ENCODE data around the gene LMO3. TPM values are rescaled to one million over a fixed set of nuclear protein-coding genes. Genes with fewer than 3 reads are reported as not detected.
A peak's percentile ranks its signal among the peaks of the same experiment; 100 is the strongest.

Gene LMO3
- total and polyA plus RNA-seq, 2 experiments from 2014 or later = 5.0 to 13.5 TPM

DNA sequence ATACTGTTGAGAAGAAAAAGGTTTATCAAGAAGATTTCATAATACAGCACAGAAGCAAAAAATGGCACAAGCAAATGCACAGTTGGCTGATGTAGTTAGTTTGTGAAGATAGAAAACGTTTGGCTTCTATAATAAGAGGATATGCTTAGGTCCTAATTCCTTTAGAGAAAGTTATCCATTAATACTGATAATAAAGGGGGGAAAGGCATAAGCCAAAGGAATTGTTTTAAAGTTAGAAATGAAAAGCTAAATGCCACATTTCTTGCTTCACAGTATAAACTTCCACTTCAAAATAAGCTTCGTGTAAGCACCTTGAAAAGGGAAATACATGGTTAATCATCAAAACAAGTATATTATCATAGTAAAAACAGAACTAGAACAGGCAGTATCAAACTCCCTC is 12.4 kb downstream of the LMO3 start:
- Histone ChIP-seq H4K20me1 (ENCODE audit: insufficient read depth, poor library complexity, severe bottlenecking) (no peaks in the 10 kb centered on the region), H3K4me1 (ENCODE audit: insufficient read depth) (no peaks in the 10 kb centered on the region), H3K9me2 (replicated peaks; ENCODE audit: insufficient read depth) (no peaks in the 10 kb centered on the region), H3K4me3 (no peak overlapping the region), H3K79me2 (no peaks in the 10 kb centered on the region), H2AFZ (no peak overlapping the region), H3K4me2 (no peak overlapping the region), H3K27me3 (no peaks in the 10 kb centered on the region), H3K36me3 (replicated peaks; ENCODE audit: insufficient read depth, low read depth) (no peaks in the 10 kb centered on the region), H3K27ac (no peak overlapping the region), H3K9me3 (ENCODE audit: low read depth) (no peaks in the 10 kb centered on the region)
- WGBS (ENCODE audit: low lambda C conversion rate, missing lambda C conversion rate) = 54% methylated on average over 2 of the region's 2 CpGs
- DNase-seq (ENCODE audit: low spot score) = no peak
- TF ChIP-seq, protein P1, sequence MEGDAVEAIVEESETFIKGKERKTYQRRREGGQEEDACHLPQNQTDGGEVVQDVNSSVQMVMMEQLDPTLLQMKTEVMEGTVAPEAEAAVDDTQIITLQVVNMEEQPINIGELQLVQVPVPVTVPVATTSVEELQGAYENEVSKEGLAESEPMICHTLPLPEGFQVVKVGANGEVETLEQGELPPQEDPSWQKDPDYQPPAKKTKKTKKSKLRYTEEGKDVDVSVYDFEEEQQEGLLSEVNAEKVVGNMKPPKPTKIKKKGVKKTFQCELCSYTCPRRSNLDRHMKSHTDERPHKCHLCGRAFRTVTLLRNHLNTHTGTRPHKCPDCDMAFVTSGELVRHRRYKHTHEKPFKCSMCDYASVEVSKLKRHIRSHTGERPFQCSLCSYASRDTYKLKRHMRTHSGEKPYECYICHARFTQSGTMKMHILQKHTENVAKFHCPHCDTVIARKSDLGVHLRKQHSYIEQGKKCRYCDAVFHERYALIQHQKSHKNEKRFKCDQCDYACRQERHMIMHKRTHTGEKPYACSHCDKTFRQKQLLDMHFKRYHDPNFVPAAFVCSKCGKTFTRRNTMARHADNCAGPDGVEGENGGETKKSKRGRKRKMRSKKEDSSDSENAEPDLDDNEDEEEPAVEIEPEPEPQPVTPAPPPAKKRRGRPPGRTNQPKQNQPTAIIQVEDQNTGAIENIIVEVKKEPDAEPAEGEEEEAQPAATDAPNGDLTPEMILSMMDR (IDR thresholded peaks at IDR 0.05; ENCODE audit: poor library complexity) = no peak
- TF ChIP-seq EZH2 (IDR thresholded peaks at IDR 0.05; ENCODE audit: borderline replicate concordance) (no peak), EZH2phosphoT487 (IDR thresholded peaks at IDR 0.05; ENCODE audit: low read depth, severe bottlenecking, unreplicated experiment) (no peak)

GRCh38 chr12:16590645-16591044 is 15.3 kb downstream of the LMO3 start:
- H3K27ac ChIP-seq = no peak overlapping the region

GRCh38 chr12:16588812-16589211 is 17.1 kb downstream of the LMO3 start:
- no peak overlapping the region for H2AFZ ChIP-seq
- no peaks in the 10 kb centered on the region for H3K4me1 ChIP-seq (ENCODE audit: insufficient read depth)
- H3K27me3 ChIP-seq = no peaks in the 10 kb centered on the region
- WGBS (ENCODE audit: low lambda C conversion rate, missing lambda C conversion rate) = 84% methylated on average over 6 of the region's 6 CpGs
- no peaks in the 10 kb centered on the region for H3K36me3 ChIP-seq (replicated peaks; ENCODE audit: insufficient read depth, low read depth)
- no peak for DNase-seq (ENCODE audit: low spot score)
- H3K4me2 ChIP-seq = no peak overlapping the region
- H3K9me3 ChIP-seq (ENCODE audit: low read depth) = no peaks in the 10 kb centered on the region
- no peaks in the 10 kb centered on the region for H3K79me2 ChIP-seq
- H3K9me2 ChIP-seq (replicated peaks; ENCODE audit: insufficient read depth) = no peaks in the 10 kb centered on the region
- no peaks in the 10 kb centered on the region for H4K20me1 ChIP-seq (ENCODE audit: insufficient read depth, poor library complexity, severe bottlenecking)
- TF ChIP-seq EZH2 (IDR thresholded peaks at IDR 0.05; ENCODE audit: borderline replicate concordance) (no peak), EZH2phosphoT487 (IDR thresholded peaks at IDR 0.05; ENCODE audit: low read depth, severe bottlenecking, unreplicated experiment) (no peak)
- TF ChIP-seq, protein P1 (IDR thresholded peaks at IDR 0.05; ENCODE audit: poor library complexity) = no peak
- H3K4me3 ChIP-seq = no peak overlapping the region
- H3K27ac ChIP-seq = no peak overlapping the region

More at GRCh38 chr12:16590645-16591044, 15.3 kb downstream of the LMO3 start:
- Histone ChIP-seq H3K4me1 (ENCODE audit: insufficient read depth) (no peaks in the 10 kb centered on the region), H2AFZ (no peak overlapping the region), H4K20me1 (ENCODE audit: insufficient read depth, poor library complexity, severe bottlenecking) (no peaks in the 10 kb centered on the region), H3K9me3 (ENCODE audit: low read depth) (no peaks in the 10 kb centered on the region), H3K79me2 (no peaks in the 10 kb centered on the region), H3K4me2 (no peak overlapping the region), H3K36me3 (replicated peaks; ENCODE audit: insufficient read depth, low read depth) (no peaks in the 10 kb centered on the region), H3K27me3 (no peaks in the 10 kb centered on the region), H3K9me2 (replicated peaks; ENCODE audit: insufficient read depth) (no peaks in the 10 kb centered on the region), H3K4me3 (no peak overlapping the region)
- WGBS (ENCODE audit: low lambda C conversion rate, missing lambda C conversion rate) = 98% methylated on average over 3 of the region's 3 CpGs
- TF ChIP-seq EZH2 (IDR thresholded peaks at IDR 0.05; ENCODE audit: borderline replicate concordance) = no peak
- TF ChIP-seq, protein P1 (IDR thresholded peaks at IDR 0.05; ENCODE audit: poor library complexity) = no peak
- TF ChIP-seq EZH2phosphoT487 (IDR thresholded peaks at IDR 0.05; ENCODE audit: low read depth, severe bottlenecking, unreplicated experiment) = no peak
- no peak for DNase-seq (ENCODE audit: low spot score)

DNA sequence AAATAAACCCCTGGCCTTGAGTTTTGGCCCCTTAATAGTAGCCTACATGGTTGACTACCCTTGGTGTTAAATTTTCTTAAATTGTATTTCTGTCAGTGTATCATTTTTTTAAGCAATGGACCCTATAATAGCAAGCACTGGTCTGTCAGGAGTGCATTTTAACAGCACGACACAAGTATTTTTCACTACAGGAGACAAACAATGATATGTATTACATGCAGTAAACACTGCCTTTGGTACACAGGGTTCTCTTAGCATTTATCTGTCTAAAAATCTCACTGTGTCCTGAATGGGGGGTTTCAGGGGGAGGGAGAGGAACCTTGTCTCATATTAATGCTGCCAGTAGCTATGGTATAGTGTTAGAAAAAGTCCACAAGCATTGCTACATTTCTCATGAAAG is 18.4 kb downstream of the LMO3 start:
- no peak overlapping the region for H2AFZ ChIP-seq
- H3K36me3 ChIP-seq (replicated peaks; ENCODE audit: insufficient read depth, low read depth) = no peaks in the 10 kb centered on the region
- H3K9me3 ChIP-seq (ENCODE audit: low read depth) = no peaks in the 10 kb centered on the region
- H3K27ac ChIP-seq = peak overlapping the region; percentile 19
- H3K27me3 ChIP-seq = no peaks in the 10 kb centered on the region
- H3K4me3 ChIP-seq = no peak overlapping the region
- no peaks in the 10 kb centered on the region for H3K79me2 ChIP-seq
- H3K4me2 ChIP-seq = peak overlapping the region; percentile 22
- H3K9me2 ChIP-seq (replicated peaks; ENCODE audit: insufficient read depth) = no peaks in the 10 kb centered on the region
- H4K20me1 ChIP-seq (ENCODE audit: insufficient read depth, poor library complexity, severe bottlenecking) = no peaks in the 10 kb centered on the region
- WGBS (ENCODE audit: low lambda C conversion rate, missing lambda C conversion rate) = 76% methylated on average over 1 of the region's 1 CpG
- no peak for DNase-seq (ENCODE audit: low spot score)
- H3K4me1 ChIP-seq (ENCODE audit: insufficient read depth) = no peaks in the 10 kb centered on the region
- no peak for TF ChIP-seq EZH2phosphoT487 (IDR thresholded peaks at IDR 0.05; ENCODE audit: low read depth, severe bottlenecking, unreplicated experiment)
- no peak for TF ChIP-seq EZH2 (IDR thresholded peaks at IDR 0.05; ENCODE audit: borderline replicate concordance)
- TF ChIP-seq, protein P1 (IDR thresholded peaks at IDR 0.05; ENCODE audit: poor library complexity) = no peak

Data from hepatocyte (in vitro differentiated cells).